H9 (cell line): ENCODE measurements around the gene TEX19. TPM values are rescaled to one million over a fixed set of nuclear protein-coding genes. Genes with fewer than 3 reads are reported as not detected.

Experiments used
- DNase-seq: peaks from one replicate; pipeline ENCODE4 v3.0.0-alpha.2; 2017
- H2AFZ ChIP-seq: one replicate; pipeline ENCODE4 v1.6.1; 2013; ENCODE audit warnings: mild to moderate bottlenecking, low read length, control low read depth, moderate library complexity
- H2AK5ac ChIP-seq: 2 replicates; pipeline ENCODE4 v1.6.1; 2013; ENCODE audit warnings: low read length, control low read depth, mixed read lengths; ENCODE audit not compliant: insufficient read length
- H2BK120ac ChIP-seq: one replicate; pipeline ENCODE4 v1.6.1; 2013; ENCODE audit warnings: low read depth, mild to moderate bottlenecking, low read length, control low read depth, inconsistent platforms; ENCODE audit not compliant: poor library complexity, severe bottlenecking
- H2BK12ac ChIP-seq: 2 replicates; pipeline ENCODE4 v1.6.1; 2013; ENCODE audit warnings: low read length, control low read depth, mixed read lengths, low read depth; ENCODE audit not compliant: insufficient read length
- H2BK15ac ChIP-seq: 2 replicates; pipeline ENCODE4 v1.6.1; 2013; ENCODE audit warnings: low read depth, low read length, control low read depth
- H2BK20ac ChIP-seq: one replicate; pipeline ENCODE4 v1.6.1; 2013; ENCODE audit warnings: low read depth, mild to moderate bottlenecking, low read length, control low read depth, inconsistent platforms; ENCODE audit not compliant: poor library complexity, severe bottlenecking
- H2BK5ac ChIP-seq: 2 replicates; pipeline ENCODE4 v1.6.1; 2013; ENCODE audit warnings: low read length, control low read depth, mixed read lengths; ENCODE audit not compliant: insufficient read length
- H3K14ac ChIP-seq: 2 replicates; pipeline ENCODE4 v1.6.1; 2013; ENCODE audit warnings: low read length, control low read depth; ENCODE audit not compliant: insufficient read depth
- H3K18ac ChIP-seq: 2 replicates; pipeline ENCODE4 v1.6.1; 2013; ENCODE audit warnings: low read depth, mild to moderate bottlenecking, mixed read lengths, low read length, control low read depth; ENCODE audit not compliant: insufficient read length
- H3K23ac ChIP-seq: 2 replicates; pipeline ENCODE4 v1.6.1; 2013; ENCODE audit warnings: low read length, control low read depth, mixed read lengths, low read depth; ENCODE audit not compliant: insufficient read length
- H3K23me2 ChIP-seq: 2 replicates; pipeline ENCODE4 v1.6.1; 2013; ENCODE audit warnings: low read depth, mild to moderate bottlenecking, mixed read lengths, low read length, control low read depth; ENCODE audit not compliant: insufficient read length, poor library complexity, severe bottlenecking
- H3K27ac ChIP-seq: 2 replicates; pipeline ENCODE4 v1.5.1; 2013; ENCODE audit warnings: low read length, control low read depth, mixed read lengths, low read depth; ENCODE audit not compliant: insufficient read length
- H3K27me3 ChIP-seq: 2 replicates; pipeline ENCODE4 v1.6.1; 2013; ENCODE audit warnings: low read length, control low read depth, inconsistent platforms; ENCODE audit not compliant: insufficient read depth
- H3K4ac ChIP-seq: 2 replicates; pipeline ENCODE4 v1.6.1; 2013; ENCODE audit warnings: low read depth, mild to moderate bottlenecking, control low read depth, inconsistent platforms, low read length, moderate library complexity
- H3K4me1 ChIP-seq: 2 replicates; pipeline ENCODE4 v1.6.1; 2013; ENCODE audit warnings: low read length, control low read depth, inconsistent platforms; ENCODE audit not compliant: insufficient read depth
- H3K4me2 ChIP-seq: 2 replicates; pipeline ENCODE4 v1.6.1; 2013; ENCODE audit warnings: low read length, control low read depth, mixed read lengths; ENCODE audit not compliant: insufficient read length, insufficient read depth
- H3K56ac ChIP-seq: 2 replicates; pipeline ENCODE4 v1.6.1; 2013; ENCODE audit warnings: low read depth, mild to moderate bottlenecking, mixed read lengths, low read length, control low read depth; ENCODE audit not compliant: insufficient read length
- H3K79me1 ChIP-seq: 2 replicates; pipeline ENCODE4 v1.6.1; 2013; ENCODE audit warnings: low read depth, mild to moderate bottlenecking, moderate library complexity, low read length, control low read depth, inconsistent platforms; ENCODE audit not compliant: insufficient read depth, poor library complexity, severe bottlenecking
- H3K79me2 ChIP-seq: 2 replicates; pipeline ENCODE4 v1.6.1; 2013; ENCODE audit warnings: low read length, control low read depth, inconsistent platforms; ENCODE audit not compliant: insufficient read depth
- H3K9ac ChIP-seq: 2 replicates; pipeline ENCODE4 v1.6.1; 2013; ENCODE audit warnings: low read length, control low read depth, mixed read lengths; ENCODE audit not compliant: insufficient read length; ENCODE audit errors: extremely low read depth
- H3K9me3 ChIP-seq: one replicate; pipeline ENCODE4 v1.6.1; 2013; ENCODE audit warnings: low read depth, low read length, inconsistent platforms; ENCODE audit not compliant: control insufficient read depth
- H3T11ph ChIP-seq: one replicate; pipeline ENCODE4 v1.6.1; 2013; ENCODE audit warnings: mild to moderate bottlenecking, low read length, control low read depth, inconsistent platforms
- H4K20me1 ChIP-seq: one replicate; pipeline ENCODE4 v1.6.1; 2013; ENCODE audit not compliant: control insufficient read depth, insufficient read length, insufficient read depth
- H4K5ac ChIP-seq: 2 replicates; pipeline ENCODE4 v1.6.1; 2013; ENCODE audit warnings: low read depth, mild to moderate bottlenecking, mixed read lengths, low read length, control low read depth; ENCODE audit not compliant: insufficient read length
- H4K8ac ChIP-seq: replicated peaks from 2 replicates; pipeline ENCODE4 v1.6.1; 2013; ENCODE audit warnings: low read length, control low read depth, mixed read lengths, low read depth; ENCODE audit not compliant: insufficient read length
- H4K91ac ChIP-seq: 2 replicates; pipeline ENCODE4 v1.6.1; 2013; ENCODE audit warnings: low read depth, mild to moderate bottlenecking, moderate library complexity, mixed read lengths, low read length, control low read depth; ENCODE audit not compliant: insufficient read length
- H3K27ac Mint-ChIP-seq, 3 experiments: 2 replicates in 2 of 3; 3 replicates in 1 of 3; pipeline ENCODE4 v1.8.0; 2020 to 2021; ENCODE audit warnings: mixed read lengths in 3 of 3, mild to moderate bottlenecking in 1 of 3, moderate library complexity in 1 of 3
- H3K27me3 Mint-ChIP-seq: 2 replicates; pipeline ENCODE4 v1.8.0; 2021; ENCODE audit warnings: low read depth, mild to moderate bottlenecking, moderate library complexity, mixed read lengths
- H3K36me3 Mint-ChIP-seq, 3 experiments: 2 replicates in 2 of 3; 3 replicates in 1 of 3; pipeline ENCODE4 v1.8.0; 2020 to 2021; ENCODE audit warnings: low read depth in 3 of 3, mixed read lengths in 3 of 3; ENCODE audit not compliant: insufficient read depth in 1 of 3
- H3K4me1 Mint-ChIP-seq, 2 experiments: 2 replicates each; pipeline ENCODE4 v1.8.0; 2020; ENCODE audit warnings: mixed read lengths in 2 of 2
- H3K4me3 Mint-ChIP-seq, 2 experiments: 2 replicates in 1 of 2; 3 replicates in 1 of 2; pipeline ENCODE4 v1.8.0; 2020 to 2021; ENCODE audit warnings: mild to moderate bottlenecking in 2 of 2, mixed read lengths in 2 of 2, moderate library complexity in 1 of 2
- H3K9me3 Mint-ChIP-seq, 2 experiments: 2 replicates in 1 of 2; 3 replicates in 1 of 2; pipeline ENCODE4 v1.8.0; 2020; ENCODE audit warnings: mild to moderate bottlenecking in 2 of 2, mixed read lengths in 2 of 2, moderate library complexity in 1 of 2
- WGBS: extraction: QIAGEN DNeasy Blood & Tissue Kit; methylation state at CpG from one replicate; pipeline ENCODE4 v1.1.7; 2013; ENCODE audit warnings: missing lambda C conversion rate, low lambda C conversion rate, mixed read lengths; ENCODE audit not compliant: insufficient read length; ENCODE audit errors: extremely low coverage; 5-methylcytosine and 5-hydroxymethylcytosine counted together
- total RNA-seq: library from RNA; stranded (reverse); gene quantifications from 2 replicates; pipeline ENCODE4 v1.2.1, GENCODE V29; 2021
- TF ChIP-seq, protein P1 (sequence below): fragments of 200-600 bp; sonication (generic); conservative IDR thresholded peaks from 3 replicates; pipeline ENCODE4 v1.8.0; 2021; ENCODE audit warnings: antibody characterized with exemption, mild to moderate bottlenecking

Gene TEX19
- total RNA-seq, 1 experiment from 2014 or later: 1.4 TPM

DNA sequence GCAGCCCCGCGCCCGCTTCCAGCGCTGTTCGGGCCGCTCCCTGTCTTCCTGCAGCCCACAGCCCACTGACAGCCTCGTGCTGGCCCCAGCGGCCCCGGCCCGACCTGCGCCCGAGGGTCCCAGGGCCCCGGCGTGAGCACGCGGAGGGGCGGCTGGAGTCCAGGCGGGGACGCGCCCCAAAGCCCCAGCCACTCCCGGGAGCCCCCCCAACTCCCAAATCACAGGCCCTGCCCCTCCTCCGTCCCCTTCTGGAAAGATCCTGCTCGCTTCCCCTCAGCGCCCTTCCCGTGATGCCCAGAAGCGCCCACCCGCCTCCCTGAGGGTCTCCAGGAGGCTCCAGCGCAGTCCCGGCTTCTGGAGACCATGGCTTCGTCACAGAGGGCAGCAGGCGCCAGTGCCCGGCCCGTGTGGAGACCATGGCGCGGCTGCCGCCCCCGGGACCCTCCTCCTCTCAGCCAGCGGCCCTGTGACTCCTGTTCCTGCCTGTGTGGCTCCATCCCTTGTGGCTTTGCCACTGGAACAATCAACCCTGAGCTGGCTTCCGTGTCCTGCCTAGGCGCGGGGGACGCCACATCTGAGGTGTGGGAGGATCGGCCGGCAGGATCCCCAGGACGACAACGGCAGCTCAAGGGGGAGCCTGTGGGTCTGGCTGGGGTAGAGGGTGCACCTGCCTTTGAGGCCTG is 16.5 kb downstream of the TEX19 start:
- Histone ChIP-seq H4K5ac (no peak overlapping the region), H2BK12ac (no peak overlapping the region), H3K4ac (no peak overlapping the region), H3K27me3 (peaks cover 14% of the 10 kb centered on the region), H3T11ph (no peak overlapping the region), H2AK5ac (no peak overlapping the region), H2BK15ac (peak overlapping the region; percentile 95), H3K18ac (no peak overlapping the region), H2AFZ (no peak overlapping the region), H3K14ac (no peak overlapping the region; the same call in 1 of the 2 replicates), H3K23ac (no peak overlapping the region), H3K4me2 (no peak overlapping the region), H4K20me1 (no peaks in the 10 kb centered on the region), H4K91ac (no peak overlapping the region), H3K56ac (no peak overlapping the region), H3K27ac (no peak overlapping the region), H2BK20ac (no peak overlapping the region), H2BK5ac (no peak overlapping the region), H2BK120ac (no peak overlapping the region), H3K9me3 (no peaks in the 10 kb centered on the region), H3K23me2 (peaks cover 7% of the 10 kb centered on the region), H3K9ac (no peak overlapping the region), H3K4me1 (no peaks in the 10 kb centered on the region; the same call in 1 of the 2 replicates), H3K79me2 (no peaks in the 10 kb centered on the region), H3K79me1 (no peaks in the 10 kb centered on the region), H4K8ac (no peak overlapping the region)
- no CpG with 5 or more reads among the region's 46 CpGs for WGBS
- DNase-seq: no peak
- Mint-ChIP-seq H3K4me3 (no peak overlapping the region), H3K27ac (no peak overlapping the region), H3K36me3 (no peaks in the 10 kb centered on the region), H3K9me3 (no peaks in the 10 kb centered on the region; a peak in 1 of 5 replicates), H3K27me3 (peaks cover 34% of the 10 kb centered on the region), H3K4me1 (peaks cover 3 to 13% of the 10 kb centered on the region in 2 experiments)
- TF ChIP-seq, protein P1, sequence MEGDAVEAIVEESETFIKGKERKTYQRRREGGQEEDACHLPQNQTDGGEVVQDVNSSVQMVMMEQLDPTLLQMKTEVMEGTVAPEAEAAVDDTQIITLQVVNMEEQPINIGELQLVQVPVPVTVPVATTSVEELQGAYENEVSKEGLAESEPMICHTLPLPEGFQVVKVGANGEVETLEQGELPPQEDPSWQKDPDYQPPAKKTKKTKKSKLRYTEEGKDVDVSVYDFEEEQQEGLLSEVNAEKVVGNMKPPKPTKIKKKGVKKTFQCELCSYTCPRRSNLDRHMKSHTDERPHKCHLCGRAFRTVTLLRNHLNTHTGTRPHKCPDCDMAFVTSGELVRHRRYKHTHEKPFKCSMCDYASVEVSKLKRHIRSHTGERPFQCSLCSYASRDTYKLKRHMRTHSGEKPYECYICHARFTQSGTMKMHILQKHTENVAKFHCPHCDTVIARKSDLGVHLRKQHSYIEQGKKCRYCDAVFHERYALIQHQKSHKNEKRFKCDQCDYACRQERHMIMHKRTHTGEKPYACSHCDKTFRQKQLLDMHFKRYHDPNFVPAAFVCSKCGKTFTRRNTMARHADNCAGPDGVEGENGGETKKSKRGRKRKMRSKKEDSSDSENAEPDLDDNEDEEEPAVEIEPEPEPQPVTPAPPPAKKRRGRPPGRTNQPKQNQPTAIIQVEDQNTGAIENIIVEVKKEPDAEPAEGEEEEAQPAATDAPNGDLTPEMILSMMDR: no peak
